ENCODE data around the gene ATOSA.

Gene ATOSA

GRCh38 chr15:52679232-52680040 lies at the start of gene ATOSA:
ATOSA (minus strand) TSS chr15:52679388; CDS start chr15:52678021, 1,367 bp downstream.
- DNase-seq, result peak; percentile 82

- no peak for DNase-seq
Observed at GRCh38 chr15:52728899-52729298, 49.7 kb upstream of the ATOSA start.

- DNase-seq, result no peak
Observed at GRCh38 chr15:52727815-52728214, 48.6 kb upstream of the ATOSA start.

- no peak for DNase-seq
Observed at GRCh38 chr15:52726195-52726594, 47.0 kb upstream of the ATOSA start.

- no peak for DNase-seq
Observed at GRCh38 chr15:52718551-52718950, 39.4 kb upstream of the ATOSA start.

- DNase-seq, result no peak
Observed at GRCh38 chr15:52717924-52718323, 38.7 kb upstream of the ATOSA start.

GRCh38 chr15:52717481-52717880 lies 38.3 kb upstream of the ATOSA start:
- DNase-seq, result no peak

GRCh38 chr15:52716536-52716935 lies 37.3 kb upstream of the ATOSA start:
- no peak for DNase-seq

GRCh38 chr15:52715411-52715810 lies 36.2 kb upstream of the ATOSA start:
- no peak for DNase-seq

GRCh38 chr15:52714968-52715367 lies 35.8 kb upstream of the ATOSA start:
- no peak for DNase-seq

- DNase-seq, result no peak
Observed at GRCh38 chr15:52710708-52711389, 31.7 kb upstream of the ATOSA start.

- no peak for DNase-seq
Observed at GRCh38 chr15:52710050-52710707, 31.0 kb upstream of the ATOSA start.

- no peak for DNase-seq
Observed at GRCh38 chr15:52709187-52709981, 30.2 kb upstream of the ATOSA start.

GRCh38 chr15:52706091-52706490 lies 26.9 kb upstream of the ATOSA start:
- no peak for DNase-seq

- DNase-seq, result no peak
Observed at GRCh38 chr15:52702390-52702789, 23.2 kb upstream of the ATOSA start.

- no peak for DNase-seq
Observed at GRCh38 chr15:52699457-52699856, 20.3 kb upstream of the ATOSA start.

- DNase-seq, result no peak
Observed at GRCh38 chr15:52698514-52698913, 19.3 kb upstream of the ATOSA start.

- no peak for DNase-seq
Observed at GRCh38 chr15:52697051-52697450, 17.9 kb upstream of the ATOSA start.

- no peak for DNase-seq
Observed at GRCh38 chr15:52695154-52695553, 16.0 kb upstream of the ATOSA start.

GRCh38 chr15:52689562-52689961 lies 10.4 kb upstream of the ATOSA start:
- DNase-seq, result no peak

- DNase-seq, result no peak
Observed at GRCh38 chr15:52683580-52683979, 4.4 kb upstream of the ATOSA start.

- DNase-seq, result no peak
Observed at GRCh38 chr15:52682781-52683180, 3.6 kb upstream of the ATOSA start.

- no peak for DNase-seq
Observed at GRCh38 chr15:52682200-52682599, 3.0 kb upstream of the ATOSA start.

Measured in activated CD4-positive, alpha-beta T cell treated with anti-CD3 and anti-CD28 coated beads for 1 hour (primary cell).